ENCODE measurements around the gene MLLT10. TPM values are rescaled to one million over a fixed set of nuclear protein-coding genes. Genes with fewer than 3 reads are reported as not detected.

MLLT10 gene
- total and polyA plus RNA-seq, 2 of the 8 experiments (the other 6 are each of a cell fraction or from before 2014, with no cell fraction given), result 53.1 to 62.1 TPM

DNA sequence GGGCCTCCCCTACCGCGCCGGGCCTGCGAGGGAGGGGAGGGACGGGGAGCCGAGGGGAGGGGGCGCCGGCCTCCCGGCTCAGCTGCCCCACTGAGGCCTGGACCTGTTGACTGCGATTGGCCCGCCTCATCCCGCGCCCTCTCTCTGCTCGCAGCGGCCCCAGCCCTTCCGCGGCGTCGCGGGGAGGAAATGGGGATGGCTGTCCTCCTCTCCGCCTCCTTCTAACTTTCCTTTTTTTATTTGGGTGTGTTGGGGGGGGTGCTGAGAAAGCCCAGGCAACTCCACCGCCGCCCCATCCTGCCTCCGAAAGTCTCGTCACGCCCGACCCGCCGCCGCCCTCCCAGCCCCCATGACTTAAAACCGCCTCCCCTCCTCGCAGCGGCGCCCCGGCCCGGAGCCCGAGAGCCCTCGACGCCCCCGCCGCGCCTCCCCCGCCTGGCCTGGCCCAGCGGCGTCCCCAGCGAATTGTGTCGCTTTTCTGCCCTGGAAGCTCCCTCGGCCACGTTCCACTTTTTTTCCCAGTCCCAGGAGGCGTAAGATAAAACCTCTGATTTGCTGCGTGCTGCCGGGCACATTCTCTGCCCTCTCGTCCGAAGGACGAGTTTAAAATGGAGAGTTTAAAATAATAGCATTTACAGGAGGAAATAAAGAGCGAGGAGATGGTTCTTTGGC is 7.7 kb upstream of the MLLT10 start:
- no peak overlapping the region for H2BK120ac ChIP-seq (replicated peaks; ENCODE audit: low read depth, low read length)
- no peaks in the 10 kb centered on the region for H4K20me1 ChIP-seq (replicated peaks in 1 of 2; ENCODE audit: control insufficient read depth in 1 of 2, insufficient read depth in 2 of 2, low read length in 2 of 2)
- H2BK15ac ChIP-seq (ENCODE audit: low read length), result no peak overlapping the region
- FAIRE-seq (no peak), DNase-seq (ENCODE audit: low read depth in 1 of 2, low spot score in 2 of 2) (peak in 1 of 2 experiments; percentile 85)
- H3K27ac ChIP-seq (ENCODE audit: low read depth, low read length), result peak overlapping the region; percentile 93
- peak overlapping the region; percentile 85 for H4K5ac ChIP-seq (ENCODE audit: insufficient read length, low read depth, low read length)
- H2BK5ac ChIP-seq (ENCODE audit: low read depth, low read length), result peak overlapping the region; percentile 71; the same call in 1 of the 2 replicates
- H3K36me3 ChIP-seq (ENCODE audit: control insufficient read depth in 2 of 4, insufficient read depth in 4 of 4, low read length in 3 of 4), result no peaks in the 10 kb centered on the region
- H3K27me3 ChIP-seq (replicated peaks in 1 of 4; ENCODE audit: control insufficient read depth in 3 of 4, extremely low read depth in 1 of 4, insufficient read depth in 3 of 4, low read length in 3 of 4), result no peaks in the 10 kb centered on the region
- H3K4me1 ChIP-seq (replicated peaks in 1 of 4; ENCODE audit: control insufficient read depth in 3 of 4, insufficient read depth in 4 of 4, low read length in 3 of 4), result peaks cover 4 to 31% (median 15%) of the 10 kb centered on the region in 4 experiments
- peak overlapping the region; percentile 94; the same call in 1 of the 2 replicates for H4K8ac ChIP-seq (ENCODE audit: extremely low read depth, insufficient read depth, low read length)
- no peaks in the 10 kb centered on the region for H3K9me3 ChIP-seq (ENCODE audit: insufficient read depth in 2 of 2, low read depth in 1 of 2, low read length in 1 of 2)
- ChIA-PET CTCF (ENCODE audit: partially characterized antibody) (interaction anchor here (1.3 to 2.2 kb wide), 3 partner anchors 10 to 29 kb away, joined by 3 to 6 read pairs (median 4); no protein-coding TSS in a partner anchor), POLR2A (ENCODE audit: partially characterized antibody) (interaction anchor here (0.5 to 17.3 kb wide), 21 partner anchors 8 to 248 kb away, joined by 3 to 352 read pairs (median 4); no protein-coding TSS in a partner anchor)
- H4K91ac ChIP-seq (replicated peaks; ENCODE audit: insufficient read length, low read length), result peak overlapping the region; percentile 58
- peak overlapping the region; percentile 75 to 94 (median 82) for H3K9ac ChIP-seq (replicated peaks in 1 of 4; ENCODE audit: extremely low read depth in 1 of 4, low read depth in 3 of 4, low read length in 3 of 4)
- 3% methylated on average over 25 of the region's 56 CpGs; no CpG with 5 or more reads in 1 of the 2 experiments for WGBS, 2 experiments (ENCODE audit: extremely low coverage in 1 of 2, insufficient coverage in 1 of 2, insufficient read length in 1 of 2, insufficient replicate concordance in 2 of 2, low coverage in 1 of 2, low lambda C conversion rate in 2 of 2, missing lambda C conversion rate in 1 of 2)
- peak overlapping the region; percentile 97 for H3K56ac ChIP-seq (replicated peaks; ENCODE audit: insufficient read length, low read depth, low read length)
- no peak overlapping the region for H3K23ac ChIP-seq (ENCODE audit: insufficient read length)
- H2AFZ ChIP-seq (ENCODE audit: low read length), result no peak overlapping the region
- H3K18ac ChIP-seq (ENCODE audit: extremely low read depth, low read length), result peak overlapping the region; percentile 93; the same call in 1 of the 2 replicates
- H2AK5ac ChIP-seq (ENCODE audit: low read depth, low read length), result no peak overlapping the region
- no peak overlapping the region for H2BK20ac ChIP-seq (ENCODE audit: low read length)
- peaks cover 8% of the 10 kb centered on the region; the same call in 1 of the 2 replicates for H3K23me2 ChIP-seq (ENCODE audit: low read depth, low read length)
- H2BK12ac ChIP-seq (ENCODE audit: low read depth, low read length), result no peak overlapping the region
- H3K79me1 ChIP-seq (ENCODE audit: low read depth, low read length), result no peaks in the 10 kb centered on the region
- H3K4me3 ChIP-seq (ENCODE audit: extremely low read depth in 1 of 4, insufficient read depth in 2 of 4, low read depth in 3 of 4, low read length in 4 of 4), result peak overlapping the region; percentile 65 to 79 (median 72)
- peak overlapping the region; percentile 92 to 97 for H3K4me2 ChIP-seq (ENCODE audit: insufficient read depth in 1 of 2, low read depth in 2 of 2, low read length in 2 of 2)
- peak overlapping the region; percentile 71 for H3K4ac ChIP-seq (replicated peaks; ENCODE audit: insufficient read length, low read depth, low read length)
- H3K14ac ChIP-seq (ENCODE audit: insufficient read length), result peak overlapping the region; percentile 78
- H3K79me2 ChIP-seq (ENCODE audit: control insufficient read depth in 1 of 2, insufficient read depth in 2 of 2, low read length in 2 of 2), result peaks cover 0 to 24% of the 10 kb centered on the region in 2 experiments; a peak in 2 of 4 replicates
- TF ChIP-seq JUN (IDR thresholded peaks at IDR 0.05; ENCODE audit: low read depth, low read length), result no peak
- TF ChIP-seq POLR2AphosphoS5 (IDR thresholded peaks at IDR 0.05; ENCODE audit: low read depth, low read length), result peak; percentile 82
- no peak for TF ChIP-seq EP300 (IDR thresholded peaks at IDR 0.05; ENCODE audit: borderline replicate concordance in 1 of 2, low read depth in 2 of 2, low read length in 2 of 2)
- TF ChIP-seq BCL11A (IDR thresholded peaks at IDR 0.05; ENCODE audit: low read depth in 2 of 2, low read length in 2 of 2), result no peak
- TF ChIP-seq SIN3A (conservative IDR thresholded peaks at IDR 0.05 in 1 of 2, IDR thresholded peaks at IDR 0.05 in 1 of 2; ENCODE audit: low read depth in 1 of 2, low read length in 2 of 2), result no peak
- TF ChIP-seq SAP30 (IDR thresholded peaks at IDR 0.05; ENCODE audit: insufficient read depth, insufficient replicate concordance, low read length), result no peak
- no peak for TF ChIP-seq FOSL1 (IDR thresholded peaks at IDR 0.05; ENCODE audit: insufficient read depth, low read depth, low read length)
- TF ChIP-seq TAF1 (IDR thresholded peaks at IDR 0.05; ENCODE audit: low read depth, low read length), result peak; percentile 44
- peak; percentile 60; the same call in 1 of the 2 replicates for TF ChIP-seq EGR1 (IDR thresholded peaks at IDR 0.05; ENCODE audit: borderline replicate concordance, low read depth, low read length)
- no peak for TF ChIP-seq JUND (IDR thresholded peaks at IDR 0.05; ENCODE audit: low read length)
- TF ChIP-seq SP1 (IDR thresholded peaks at IDR 0.05; ENCODE audit: low read depth, low read length), result no peak
- peak in 1 of 2 experiments; percentile 75; a peak in 2 of 3 replicates for TF ChIP-seq POLR2A (IDR thresholded peaks at IDR 0.05; ENCODE audit: control extremely low read depth in 1 of 2, low read depth in 2 of 2, low read length in 2 of 2)
